Measurements from ENCODE around the gene C6orf47.

DNA sequence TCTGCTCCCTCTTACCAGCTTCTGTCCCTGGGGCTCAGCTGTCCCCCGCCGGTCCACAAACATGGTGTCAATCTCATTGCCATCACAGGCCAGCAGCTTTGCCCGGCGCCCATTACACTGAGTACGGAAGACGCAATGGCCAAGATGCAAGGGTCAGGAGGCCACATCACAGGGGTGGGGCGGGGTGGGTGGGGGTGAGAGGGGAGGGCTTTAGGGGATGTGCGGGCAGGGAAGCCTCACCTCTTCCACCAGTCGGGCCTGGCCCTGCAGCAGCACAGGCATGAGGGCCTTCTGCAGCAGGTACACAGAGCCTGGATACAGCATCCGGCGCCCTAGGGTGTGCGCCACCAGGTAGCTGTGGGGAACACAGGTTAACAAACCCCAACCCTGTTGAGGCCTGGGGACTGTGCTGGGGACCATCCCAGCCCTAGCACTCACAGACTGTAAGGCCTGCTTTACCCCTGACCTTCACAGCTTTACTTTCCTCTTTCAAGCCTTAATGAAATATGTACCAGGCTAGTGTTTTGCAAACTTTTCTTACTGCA lies 31.1 kb upstream of the C6orf47 start:
- TF ChIP-seq RFX3 (CRISPR knock-in tag; IDR thresholded peaks at IDR 0.05) (no peak), TAF1 (CRISPR knock-in tag; IDR thresholded peaks at IDR 0.05) (no peak), LCORL (IDR thresholded peaks at IDR 0.05) (no peak), LCORL (CRISPR knock-in tag; IDR thresholded peaks at IDR 0.05) (no peak), NAIF1 (CRISPR knock-in tag; IDR thresholded peaks at IDR 0.05; ENCODE audit: borderline replicate concordance) (no peak), ZBTB20 (CRISPR knock-in tag; IDR thresholded peaks at IDR 0.05; ENCODE audit: borderline replicate concordance, low read depth) (no peak), ZNF143 (CRISPR knock-in tag; IDR thresholded peaks at IDR 0.05) (no peak), ZNF24 (IDR thresholded peaks at IDR 0.05) (no peak), SRF (IDR thresholded peaks at IDR 0.05; ENCODE audit: low read depth, low read length) (no peak)
- TF ChIP-seq, protein P1, sequence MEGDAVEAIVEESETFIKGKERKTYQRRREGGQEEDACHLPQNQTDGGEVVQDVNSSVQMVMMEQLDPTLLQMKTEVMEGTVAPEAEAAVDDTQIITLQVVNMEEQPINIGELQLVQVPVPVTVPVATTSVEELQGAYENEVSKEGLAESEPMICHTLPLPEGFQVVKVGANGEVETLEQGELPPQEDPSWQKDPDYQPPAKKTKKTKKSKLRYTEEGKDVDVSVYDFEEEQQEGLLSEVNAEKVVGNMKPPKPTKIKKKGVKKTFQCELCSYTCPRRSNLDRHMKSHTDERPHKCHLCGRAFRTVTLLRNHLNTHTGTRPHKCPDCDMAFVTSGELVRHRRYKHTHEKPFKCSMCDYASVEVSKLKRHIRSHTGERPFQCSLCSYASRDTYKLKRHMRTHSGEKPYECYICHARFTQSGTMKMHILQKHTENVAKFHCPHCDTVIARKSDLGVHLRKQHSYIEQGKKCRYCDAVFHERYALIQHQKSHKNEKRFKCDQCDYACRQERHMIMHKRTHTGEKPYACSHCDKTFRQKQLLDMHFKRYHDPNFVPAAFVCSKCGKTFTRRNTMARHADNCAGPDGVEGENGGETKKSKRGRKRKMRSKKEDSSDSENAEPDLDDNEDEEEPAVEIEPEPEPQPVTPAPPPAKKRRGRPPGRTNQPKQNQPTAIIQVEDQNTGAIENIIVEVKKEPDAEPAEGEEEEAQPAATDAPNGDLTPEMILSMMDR (CRISPR knock-in tag; IDR thresholded peaks at IDR 0.05) = no peak
- TF ChIP-seq, protein P2, sequence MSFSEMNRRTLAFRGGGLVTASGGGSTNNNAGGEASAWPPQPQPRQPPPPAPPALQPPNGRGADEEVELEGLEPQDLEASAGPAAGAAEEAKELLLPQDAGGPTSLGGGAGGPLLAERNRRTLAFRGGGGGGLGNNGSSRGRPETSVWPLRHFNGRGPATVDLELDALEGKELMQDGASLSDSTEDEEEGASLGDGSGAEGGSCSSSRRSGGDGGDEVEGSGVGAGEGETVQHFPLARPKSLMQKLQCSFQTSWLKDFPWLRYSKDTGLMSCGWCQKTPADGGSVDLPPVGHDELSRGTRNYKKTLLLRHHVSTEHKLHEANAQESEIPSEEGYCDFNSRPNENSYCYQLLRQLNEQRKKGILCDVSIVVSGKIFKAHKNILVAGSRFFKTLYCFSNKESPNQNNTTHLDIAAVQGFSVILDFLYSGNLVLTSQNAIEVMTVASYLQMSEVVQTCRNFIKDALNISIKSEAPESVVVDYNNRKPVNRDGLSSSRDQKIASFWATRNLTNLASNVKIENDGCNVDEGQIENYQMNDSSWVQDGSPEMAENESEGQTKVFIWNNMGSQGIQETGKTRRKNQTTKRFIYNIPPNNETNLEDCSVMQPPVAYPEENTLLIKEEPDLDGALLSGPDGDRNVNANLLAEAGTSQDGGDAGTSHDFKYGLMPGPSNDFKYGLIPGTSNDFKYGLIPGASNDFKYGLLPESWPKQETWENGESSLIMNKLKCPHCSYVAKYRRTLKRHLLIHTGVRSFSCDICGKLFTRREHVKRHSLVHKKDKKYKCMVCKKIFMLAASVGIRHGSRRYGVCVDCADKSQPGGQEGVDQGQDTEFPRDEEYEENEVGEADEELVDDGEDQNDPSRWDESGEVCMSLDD (CRISPR knock-in tag; IDR thresholded peaks at IDR 0.05; ENCODE audit: borderline replicate concordance) = no peak
- TF ChIP-seq, protein P3, sequence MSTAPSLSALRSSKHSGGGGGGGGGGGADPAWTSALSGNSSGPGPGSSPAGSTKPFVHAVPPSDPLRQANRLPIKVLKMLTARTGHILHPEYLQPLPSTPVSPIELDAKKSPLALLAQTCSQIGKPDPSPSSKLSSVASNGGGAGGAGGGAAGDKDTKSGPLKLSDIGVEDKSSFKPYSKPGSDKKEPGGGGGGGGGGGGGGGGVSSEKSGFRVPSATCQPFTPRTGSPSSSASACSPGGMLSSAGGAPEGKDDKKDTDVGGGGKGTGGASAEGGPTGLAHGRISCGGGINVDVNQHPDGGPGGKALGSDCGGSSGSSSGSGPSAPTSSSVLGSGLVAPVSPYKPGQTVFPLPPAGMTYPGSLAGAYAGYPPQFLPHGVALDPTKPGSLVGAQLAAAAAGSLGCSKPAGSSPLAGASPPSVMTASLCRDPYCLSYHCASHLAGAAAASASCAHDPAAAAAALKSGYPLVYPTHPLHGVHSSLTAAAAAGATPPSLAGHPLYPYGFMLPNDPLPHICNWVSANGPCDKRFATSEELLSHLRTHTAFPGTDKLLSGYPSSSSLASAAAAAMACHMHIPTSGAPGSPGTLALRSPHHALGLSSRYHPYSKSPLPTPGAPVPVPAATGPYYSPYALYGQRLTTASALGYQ (CRISPR knock-in tag; IDR thresholded peaks at IDR 0.05) = no peak

Data from HepG2 (cell line).